ENCODE results near the gene ZNF664. TPM values are rescaled to one million over a fixed set of nuclear protein-coding genes. Genes with fewer than 3 reads are reported as not detected.

The ZNF664 gene
- total RNA-seq, 1 donor from 2014 or later = 88.2 TPM

DNA sequence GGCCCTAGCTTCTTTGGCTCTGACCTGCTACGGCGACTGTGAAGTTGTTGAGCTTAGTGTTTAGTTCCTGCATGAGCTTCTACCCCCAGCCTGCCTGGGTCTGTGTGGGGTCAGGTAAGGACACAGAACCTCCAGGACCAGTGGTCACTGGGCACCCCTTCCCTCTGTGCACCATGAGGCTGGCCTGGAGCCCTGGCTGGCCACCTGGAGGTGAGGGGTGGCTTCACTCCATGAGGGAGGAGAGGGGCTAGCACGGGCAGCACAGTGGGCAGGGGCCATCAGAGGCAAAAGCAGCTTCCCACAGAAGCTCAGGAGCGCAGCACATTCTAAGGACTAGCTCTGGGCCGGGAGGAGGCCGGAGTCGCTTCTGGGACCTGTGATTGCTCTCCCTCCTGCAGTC, 37.1 kb upstream of the ZNF664 start:
- Histone ChIP-seq H3K36me3 (ENCODE audit: control insufficient read depth, insufficient read depth, low read length) (peaks cover 2% of the 10 kb centered on the region), H3K27me3 (ENCODE audit: control insufficient read depth, insufficient read depth, low read length) (peaks cover 2% of the 10 kb centered on the region), H3K4me3 (ENCODE audit: low read depth, low read length) (no peak overlapping the region)
- FAIRE-seq (no peak), DNase-seq (ENCODE audit: low read depth) (no peak)
- TF ChIP-seq, protein P1, sequence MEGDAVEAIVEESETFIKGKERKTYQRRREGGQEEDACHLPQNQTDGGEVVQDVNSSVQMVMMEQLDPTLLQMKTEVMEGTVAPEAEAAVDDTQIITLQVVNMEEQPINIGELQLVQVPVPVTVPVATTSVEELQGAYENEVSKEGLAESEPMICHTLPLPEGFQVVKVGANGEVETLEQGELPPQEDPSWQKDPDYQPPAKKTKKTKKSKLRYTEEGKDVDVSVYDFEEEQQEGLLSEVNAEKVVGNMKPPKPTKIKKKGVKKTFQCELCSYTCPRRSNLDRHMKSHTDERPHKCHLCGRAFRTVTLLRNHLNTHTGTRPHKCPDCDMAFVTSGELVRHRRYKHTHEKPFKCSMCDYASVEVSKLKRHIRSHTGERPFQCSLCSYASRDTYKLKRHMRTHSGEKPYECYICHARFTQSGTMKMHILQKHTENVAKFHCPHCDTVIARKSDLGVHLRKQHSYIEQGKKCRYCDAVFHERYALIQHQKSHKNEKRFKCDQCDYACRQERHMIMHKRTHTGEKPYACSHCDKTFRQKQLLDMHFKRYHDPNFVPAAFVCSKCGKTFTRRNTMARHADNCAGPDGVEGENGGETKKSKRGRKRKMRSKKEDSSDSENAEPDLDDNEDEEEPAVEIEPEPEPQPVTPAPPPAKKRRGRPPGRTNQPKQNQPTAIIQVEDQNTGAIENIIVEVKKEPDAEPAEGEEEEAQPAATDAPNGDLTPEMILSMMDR (IDR thresholded peaks at IDR 0.05; ENCODE audit: insufficient read depth, low read length, severe bottlenecking) = no peak

DNA sequence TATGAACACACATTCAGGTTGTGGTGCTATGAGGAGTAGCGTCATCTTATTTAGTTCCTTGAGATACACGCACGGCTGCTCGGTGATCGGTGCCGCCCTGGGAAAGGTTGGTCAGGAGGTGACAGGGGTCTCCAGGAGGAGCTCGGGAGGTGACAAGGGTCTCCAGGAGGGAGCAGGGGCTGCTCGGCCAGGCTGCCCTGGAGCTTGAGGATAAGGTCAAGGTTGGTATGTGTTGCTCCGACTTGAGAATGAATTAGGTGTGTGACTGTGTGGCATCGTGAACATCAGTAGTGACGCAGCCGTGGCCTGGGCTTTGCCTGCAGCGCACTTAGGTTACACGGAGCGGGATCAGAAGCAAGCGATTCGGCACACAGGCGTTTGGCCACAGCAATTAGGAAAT, 36.5 kb upstream of the ZNF664 start:
- peaks cover 4% of the 10 kb centered on the region for H3K36me3 ChIP-seq (ENCODE audit: control insufficient read depth, insufficient read depth, low read length)
- DNase-seq (ENCODE audit: low read depth) (no peak), FAIRE-seq (no peak)
- H3K4me3 ChIP-seq (ENCODE audit: low read depth, low read length) = no peak overlapping the region
- TF ChIP-seq, protein P1 (IDR thresholded peaks at IDR 0.05; ENCODE audit: insufficient read depth, low read length, severe bottlenecking) = no peak
- H3K27me3 ChIP-seq (ENCODE audit: control insufficient read depth, insufficient read depth, low read length) = peaks cover 2% of the 10 kb centered on the region

DNA sequence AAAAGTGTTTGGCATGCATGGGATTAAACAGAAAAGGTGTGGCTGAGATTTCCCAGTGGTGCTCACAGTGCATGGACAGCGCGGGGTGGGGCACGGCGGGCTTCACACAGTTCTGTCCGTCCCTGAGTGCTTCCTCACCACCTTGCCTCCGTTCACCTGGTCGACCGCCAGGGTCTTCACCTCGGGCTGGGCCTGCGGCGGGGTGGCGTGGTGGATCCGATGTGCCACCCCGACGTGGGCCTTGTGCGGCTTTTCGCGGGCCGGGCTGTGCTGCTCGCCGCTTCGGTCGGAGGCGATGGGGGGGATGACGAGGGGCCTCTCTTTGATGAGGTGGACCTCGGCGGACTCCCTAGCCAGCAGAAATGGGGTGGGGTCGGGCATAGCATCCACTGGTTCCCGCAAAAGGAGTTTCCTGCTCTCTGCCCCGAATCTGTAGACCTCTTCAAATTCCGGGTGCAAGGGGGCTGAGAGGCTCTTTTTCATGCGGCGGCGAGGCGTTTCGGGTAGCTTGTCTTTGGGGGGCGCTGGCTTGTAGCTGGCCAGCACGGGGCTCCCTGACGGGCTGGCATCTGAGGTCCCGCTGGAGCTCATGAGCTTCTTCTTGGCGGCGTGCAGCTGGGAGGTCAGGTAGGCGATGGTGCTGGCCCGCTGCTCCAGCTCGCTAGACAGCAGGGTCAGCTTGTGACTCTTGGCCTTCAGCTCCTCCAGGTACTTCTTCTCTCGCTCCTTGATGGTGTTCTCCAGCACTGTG, 35.9 kb upstream of the ZNF664 start:
- TF ChIP-seq, protein P1 (IDR thresholded peaks at IDR 0.05; ENCODE audit: insufficient read depth, low read length, severe bottlenecking) = no peak
- FAIRE-seq (no peak), DNase-seq (ENCODE audit: low read depth) (no peak)
- Histone ChIP-seq H3K36me3 (ENCODE audit: control insufficient read depth, insufficient read depth, low read length) (peaks cover 4% of the 10 kb centered on the region), H3K27me3 (ENCODE audit: control insufficient read depth, insufficient read depth, low read length) (peaks cover 2% of the 10 kb centered on the region), H3K4me3 (ENCODE audit: low read depth, low read length) (no peak overlapping the region)

DNA sequence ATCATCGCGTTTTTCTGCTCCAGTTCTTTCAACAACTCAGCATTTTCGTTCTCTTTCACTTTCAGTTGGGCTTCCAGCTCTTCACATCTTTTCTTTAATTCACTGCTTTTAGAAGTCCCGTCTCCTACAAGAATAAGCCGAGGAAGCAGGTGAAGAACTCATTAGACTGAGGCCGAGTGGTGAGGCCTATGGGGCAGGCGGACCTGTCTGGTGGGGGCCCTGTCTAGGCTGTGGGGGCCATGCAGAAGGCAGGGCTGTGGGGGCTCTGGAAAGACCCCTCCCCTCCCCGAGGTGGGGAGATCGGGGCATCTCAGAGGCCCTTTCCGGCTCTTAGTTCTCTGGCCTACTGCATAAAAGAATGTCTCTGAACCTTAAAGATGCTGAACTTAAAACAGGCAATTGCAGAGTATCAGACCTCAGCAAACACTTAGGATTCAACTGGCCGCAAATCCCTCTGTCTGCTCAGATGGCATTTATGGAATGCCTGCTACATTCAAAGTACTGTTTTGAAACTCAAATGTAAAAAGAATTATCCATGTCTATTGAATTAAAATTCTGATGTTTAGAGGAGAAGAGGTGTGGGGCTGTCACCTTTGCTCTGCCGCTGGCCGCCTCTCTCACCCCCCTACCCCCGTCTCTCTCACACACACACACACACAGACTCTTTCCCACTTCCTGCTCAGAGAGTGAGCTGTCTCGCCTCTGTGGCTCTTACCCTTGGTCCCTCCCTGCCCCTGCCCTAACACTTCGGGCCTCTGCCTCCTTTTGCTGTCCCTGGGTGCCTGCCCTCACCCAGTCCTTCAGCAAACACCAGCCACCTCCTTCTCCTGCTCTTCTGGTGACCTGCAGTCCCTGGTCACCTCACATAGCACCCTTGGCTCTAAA, 35.1 kb upstream of the ZNF664 start:
- no peak for DNase-seq (ENCODE audit: low read depth)
- TF ChIP-seq, protein P1 (IDR thresholded peaks at IDR 0.05; ENCODE audit: insufficient read depth, low read length, severe bottlenecking) = no peak
- peaks cover 6% of the 10 kb centered on the region for H3K36me3 ChIP-seq (ENCODE audit: control insufficient read depth, insufficient read depth, low read length)
- FAIRE-seq = no peak
- no peak overlapping the region for H3K4me3 ChIP-seq (ENCODE audit: low read depth, low read length)
- H3K27me3 ChIP-seq (ENCODE audit: control insufficient read depth, insufficient read depth, low read length) = peaks cover 2% of the 10 kb centered on the region

DNA sequence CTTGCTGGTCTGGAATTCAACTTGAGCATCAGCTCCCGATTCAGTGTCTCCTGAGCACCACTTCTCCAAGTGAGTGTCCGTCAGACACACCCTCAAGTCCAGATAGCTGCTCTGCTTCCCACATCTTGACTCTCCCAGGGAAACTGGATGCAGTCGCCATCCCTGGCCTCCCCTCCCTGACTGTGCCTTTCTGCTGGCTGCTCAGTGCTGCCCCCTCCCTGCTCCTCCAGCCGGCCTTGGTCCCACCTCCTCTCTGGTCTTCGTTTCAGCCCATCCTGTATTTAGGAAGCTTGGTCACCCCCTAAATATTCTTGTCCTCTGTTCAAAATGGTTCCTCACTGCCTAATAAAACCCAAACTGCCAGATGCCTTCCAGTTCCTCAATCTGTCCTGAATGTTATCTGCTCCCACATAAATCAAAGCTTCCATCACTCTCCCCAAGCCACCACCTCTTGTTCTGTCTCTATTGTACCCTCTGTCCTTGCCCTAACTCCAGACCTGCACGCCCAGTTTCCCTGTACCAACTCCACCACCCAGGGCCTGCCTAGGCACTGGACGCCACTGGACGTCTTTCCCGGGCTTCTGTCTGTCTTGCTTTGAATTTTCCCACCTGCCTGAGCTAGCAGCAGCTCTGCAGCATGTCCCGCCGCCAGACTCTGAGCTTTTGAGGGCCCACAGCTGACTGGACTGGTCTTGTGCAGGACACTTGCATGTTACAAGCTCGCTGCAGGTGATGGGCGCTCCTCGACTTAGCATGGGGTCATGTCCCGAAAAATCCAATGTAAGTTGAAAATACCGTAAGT, 34.1 kb upstream of the ZNF664 start:
- DNase-seq (ENCODE audit: low read depth) (no peak), FAIRE-seq (no peak)
- Histone ChIP-seq H3K4me3 (ENCODE audit: low read depth, low read length) (no peak overlapping the region), H3K36me3 (ENCODE audit: control insufficient read depth, insufficient read depth, low read length) (peaks cover 6% of the 10 kb centered on the region), H3K27me3 (ENCODE audit: control insufficient read depth, insufficient read depth, low read length) (peaks cover under 1% of the 10 kb centered on the region)
- TF ChIP-seq, protein P1 (IDR thresholded peaks at IDR 0.05; ENCODE audit: insufficient read depth, low read length, severe bottlenecking) = peak; percentile 26
